ENCODE data around the gene ZNF764.

- TF ChIP-seq CTCF (IDR thresholded peaks at IDR 0.05; ENCODE audit: insufficient read depth, low read length, poor library complexity, severe bottlenecking) (no peak), EZH2phosphoT487 (conservative IDR thresholded peaks at IDR 0.05; ENCODE audit: low read length) (no peak)
These were observed 18.9 kb downstream of the ZNF764 start for GRCh38 chr16:30539000-30539964.
